HG03432 (cell line): Measurements from ENCODE around the gene C1QTNF8.

Experiments
- ATAC-seq: cut with Tn5 transposase; IDR thresholded peaks from one replicate; pipeline ENCODE4 v1.9.1; 2021; ENCODE audit warnings: mild to moderate bottlenecking, moderate library complexity; ENCODE audit not compliant: unreplicated experiment

C1QTNF8 gene

GRCh38 chr16:1127971-1128715 lies 32.1 kb upstream of the C1QTNF8 start:
- no peak for ATAC-seq

- ATAC-seq = no peak
Observed at GRCh38 chr16:1127101-1127500, 31.1 kb upstream of the C1QTNF8 start.

- ATAC-seq = no peak
Observed at GRCh38 chr16:1126586-1126985, 30.5 kb upstream of the C1QTNF8 start.

- no peak for ATAC-seq
Observed at GRCh38 chr16:1126044-1126443, 30.0 kb upstream of the C1QTNF8 start.

GRCh38 chr16:1125471-1125870 lies 29.4 kb upstream of the C1QTNF8 start:
- ATAC-seq = no peak

GRCh38 chr16:1124795-1125194 lies 28.8 kb upstream of the C1QTNF8 start:
- ATAC-seq = no peak

GRCh38 chr16:1124291-1124690 lies 28.2 kb upstream of the C1QTNF8 start:
- ATAC-seq = no peak

- no peak for ATAC-seq
Observed at GRCh38 chr16:1123525-1124230, 27.6 kb upstream of the C1QTNF8 start.

- ATAC-seq = no peak
Observed at GRCh38 chr16:1122398-1122765, 26.3 kb upstream of the C1QTNF8 start.

GRCh38 chr16:1121601-1122397 lies 25.8 kb upstream of the C1QTNF8 start:
- no peak for ATAC-seq

GRCh38 chr16:1121009-1121408 lies 25.0 kb upstream of the C1QTNF8 start:
- no peak for ATAC-seq

- no peak for ATAC-seq
Observed at GRCh38 chr16:1120577-1120941, 24.5 kb upstream of the C1QTNF8 start.

- ATAC-seq = no peak
Observed at GRCh38 chr16:1119766-1120576, 23.9 kb upstream of the C1QTNF8 start.

- ATAC-seq = no peak
Observed at GRCh38 chr16:1119129-1119528, 23.1 kb upstream of the C1QTNF8 start.

GRCh38 chr16:1117926-1118325 lies 21.9 kb upstream of the C1QTNF8 start:
- no peak for ATAC-seq

- ATAC-seq = no peak
Observed at GRCh38 chr16:1117176-1117900, 21.3 kb upstream of the C1QTNF8 start.

GRCh38 chr16:1116693-1117077 lies 20.6 kb upstream of the C1QTNF8 start:
- no peak for ATAC-seq

- no peak for ATAC-seq
Observed at GRCh38 chr16:1113889-1114526, 18.0 kb upstream of the C1QTNF8 start.

- no peak for ATAC-seq
Observed at GRCh38 chr16:1113489-1113888, 17.4 kb upstream of the C1QTNF8 start.
